Stimulated activated CD8-positive, alpha-beta memory T cell treated with anti-CD3 and anti-CD28 coated beads, Interleukin-15, amount 100 ng/mL, for 4 hours (primary cell): ENCODE data around the gene PLCB1.
"Not testable (repeated sequence)": the region's sequence is repeated elsewhere in the genome, so short reads cannot be mapped to it uniquely, and the experiment has no call there.

ENCODE experiments used
- DNase-seq, 2 donors: peaks; one replicate each; pipeline ENCODE4 v3.0.0-alpha.2; 2020; ENCODE audit warnings: low read depth in 2 of 2

PLCB1 gene

GRCh38 chr20:8334641-8335040, 202.6 kb downstream of the PLCB1 start:
- no peak for DNase-seq

- no peak for DNase-seq
These were observed 203.0 kb downstream of the PLCB1 start for GRCh38 chr20:8335059-8335458.

- no peak for DNase-seq
These were observed 203.6 kb downstream of the PLCB1 start for GRCh38 chr20:8335495-8336195.

GRCh38 chr20:8339349-8339748, 207.3 kb downstream of the PLCB1 start:
- no peak for DNase-seq

GRCh38 chr20:8342391-8342790, 210.3 kb downstream of the PLCB1 start:
- DNase-seq: no peak

GRCh38 chr20:8344106-8344505, 212.0 kb downstream of the PLCB1 start:
- DNase-seq: no peak

- DNase-seq: no peak
These were observed 212.6 kb downstream of the PLCB1 start for GRCh38 chr20:8344631-8345030.

- no peak for DNase-seq
These were observed 214.7 kb downstream of the PLCB1 start for GRCh38 chr20:8346700-8347270.

- not testable (repeated sequence) for DNase-seq
These were observed 218.2 kb downstream of the PLCB1 start for GRCh38 chr20:8350225-8350624.

GRCh38 chr20:8352486-8352885, 220.4 kb downstream of the PLCB1 start:
- no peak for DNase-seq

GRCh38 chr20:8353512-8353911, 221.4 kb downstream of the PLCB1 start:
- no peak for DNase-seq

- DNase-seq: no peak
These were observed 223.4 kb downstream of the PLCB1 start for GRCh38 chr20:8355453-8355852.

GRCh38 chr20:8356806-8357205, 224.7 kb downstream of the PLCB1 start:
- no peak for DNase-seq

- DNase-seq: no peak
These were observed 225.6 kb downstream of the PLCB1 start for GRCh38 chr20:8357703-8358102.

- no peak for DNase-seq
These were observed 228.0 kb downstream of the PLCB1 start for GRCh38 chr20:8360035-8360434.

- no peak for DNase-seq
These were observed 229.1 kb downstream of the PLCB1 start for GRCh38 chr20:8361006-8361652.

GRCh38 chr20:8361779-8362178, 229.7 kb downstream of the PLCB1 start:
- DNase-seq: no peak

GRCh38 chr20:8362457-8362856, 230.4 kb downstream of the PLCB1 start:
- DNase-seq: no peak

GRCh38 chr20:8363970-8364733, 232.1 kb downstream of the PLCB1 start:
- no peak for DNase-seq

- DNase-seq: no peak
These were observed 232.6 kb downstream of the PLCB1 start for GRCh38 chr20:8364734-8365078.

GRCh38 chr20:8365634-8366033, 233.6 kb downstream of the PLCB1 start:
- no peak for DNase-seq

GRCh38 chr20:8366303-8366923, 234.3 kb downstream of the PLCB1 start:
- DNase-seq: no peak
